GM12878 (cell line): ENCODE measurements around the gene DIS3L. TPM values are rescaled to one million over a fixed set of nuclear protein-coding genes. Genes with fewer than 3 reads are reported as not detected.

Experiments
- ATAC-seq: fragments of 200-7000 bp; cut with Tn5 transposase; 3 replicates; pipeline ENCODE4 v1.9.1; 2020; ENCODE audit warnings: mild to moderate bottlenecking, moderate library complexity
- BruUV-seq: library from RNA; stranded (reverse); fragments of 400-500 nt; replicated peaks from 2 replicates; lab custom pipeline; 2021; lab: Mats Ljungman, UMichigan
- CTCF ChIA-PET: fragments of 300-600 bp; sonication (Branson Sonifier 250); formaldehyde crosslinking; extraction: SDS; loops from one replicate; lab custom pipeline; 2021; ENCODE audit warnings: inconsistent platforms; lab: Yijun Ruan, JAX
- POLR2A ChIA-PET: fragments of 350-600 bp; formaldehyde crosslinking; extraction: SDS; loops from one replicate; lab custom pipeline; 2021; ENCODE audit warnings: inconsistent platforms; lab: Charles Lee
- RAD21 ChIA-PET: fragments of 300-600 bp; sonication (Branson Sonifier 250); formaldehyde crosslinking; loops from one replicate; lab custom pipeline; 2023; ENCODE audit warnings: antibody characterized with exemption; ENCODE audit not compliant: unreplicated experiment; lab: Charles Lee
- SMC1A ChIA-PET: fragments of 300-600 bp; sonication (Branson Sonifier 250); formaldehyde crosslinking; loops from one replicate; lab custom pipeline; 2023; ENCODE audit not compliant: unreplicated experiment, uncharacterized antibody; lab: Charles Lee
- DNase-seq: peaks from one replicate; pipeline ENCODE4 v3.0.0-alpha.2; 2011; ENCODE audit warnings: low read depth, low spot score
- FAIRE-seq: peaks from 3 replicates; lab custom pipeline; 2011; peaks lifted over from hg19 to GRCh38; lab: Jason Lieb, UNC
- H2AFZ ChIP-seq: 2 replicates; pipeline ENCODE4 v1.6.0; 2011; ENCODE audit warnings: low read depth, low read length, control low read depth; ENCODE audit not compliant: control insufficient read depth
- H3K27ac ChIP-seq: 2 replicates; pipeline ENCODE4 v1.5.1; 2011; ENCODE audit warnings: control low read depth; ENCODE audit not compliant: control insufficient read depth, insufficient read depth
- H3K27me3 ChIP-seq, 2 experiments: replicated peaks in 1 of 2; 2 replicates each; pipeline versions ENCODE4 v1.6.0 to v1.6.1; 2011; ENCODE audit warnings: low read length in 1 of 2; ENCODE audit not compliant: control insufficient read depth in 2 of 2, insufficient read depth in 2 of 2
- H3K36me3 ChIP-seq, 2 experiments: 2 replicates each; pipeline ENCODE4 v1.5.1; 2011; ENCODE audit warnings: low read length in 1 of 2; ENCODE audit not compliant: control insufficient read depth in 2 of 2, insufficient read depth in 2 of 2
- H3K4me1 ChIP-seq: 2 replicates; pipeline ENCODE4 v1.6.1; 2011; ENCODE audit warnings: mild to moderate bottlenecking, low read length, moderate library complexity, mixed read lengths; ENCODE audit not compliant: control insufficient read depth, insufficient read depth
- H3K4me2 ChIP-seq: 2 replicates; pipeline ENCODE4 v1.6.0; 2011; ENCODE audit warnings: control low read depth; ENCODE audit not compliant: control insufficient read depth, insufficient read depth
- H3K4me3 ChIP-seq: fragments of 200-600 bp; sonication (generic); 2 replicates; pipeline ENCODE4 v1.5.1; 2016
- H3K79me2 ChIP-seq: 2 replicates; pipeline ENCODE4 v1.6.0; 2011; ENCODE audit warnings: low read length; ENCODE audit not compliant: control insufficient read depth, insufficient read depth
- H3K9ac ChIP-seq: 2 replicates; pipeline ENCODE4 v1.8.0; 2011; ENCODE audit warnings: low read length, control low read depth, mixed read lengths; ENCODE audit not compliant: control insufficient read depth, insufficient read depth
- H3K9me3 ChIP-seq: replicated peaks from 3 replicates; pipeline ENCODE4 v1.5.1; 2011; ENCODE audit warnings: mild to moderate bottlenecking, low read length; ENCODE audit not compliant: control insufficient read depth, insufficient read depth
- H4K20me1 ChIP-seq: 2 replicates; pipeline ENCODE4 v1.6.0; 2011; ENCODE audit not compliant: control insufficient read depth, insufficient read depth
- CHD4 ChIP-seq: fragments of 200-600 bp; sonication (generic); IDR thresholded peaks from 2 replicates; pipeline ENCODE4 v1.6.1; 2016; ENCODE audit warnings: mild to moderate bottlenecking
- ESRRA ChIP-seq: IDR thresholded peaks from 2 replicates; pipeline ENCODE4 v1.6.1; 2012; ENCODE audit warnings: mild to moderate bottlenecking, low read length, improper control_type of control experiment
- GABPA ChIP-seq: IDR thresholded peaks from 2 replicates; pipeline ENCODE4 v1.6.1; 2014; ENCODE audit warnings: antibody characterized with exemption, low read depth, mild to moderate bottlenecking, inconsistent platforms
- MTA2 ChIP-seq: fragments of 450-650 bp; IDR thresholded peaks from 2 replicates; pipeline ENCODE4 v1.6.1; 2016; ENCODE audit warnings: low read depth, mild to moderate bottlenecking, moderate library complexity
- MYB ChIP-seq: fragments of 150-350 bp; IDR thresholded peaks from 2 replicates; pipeline ENCODE4 v1.6.1; 2014; ENCODE audit warnings: mild to moderate bottlenecking, low read depth, low read length, borderline replicate concordance
- NRF1 ChIP-seq: conservative IDR thresholded peaks from 2 replicates; pipeline ENCODE4 v1.6.1; 2011; ENCODE audit warnings: mild to moderate bottlenecking, low read depth, low read length, improper control_type of control experiment
- PML ChIP-seq: IDR thresholded peaks from 2 replicates; pipeline ENCODE4 v1.6.1; 2012; ENCODE audit warnings: low read length, inconsistent platforms
- STAT3 ChIP-seq: IDR thresholded peaks from 2 replicates; pipeline ENCODE4 v1.6.1; 2011; ENCODE audit warnings: low read depth, low read length, improper control_type of control experiment
- WGBS: methylation state at CpG from one replicate; pipeline ENCODE4 v1.1.6; 2016; ENCODE audit warnings: low lambda C conversion rate; ENCODE audit not compliant: insufficient replicate concordance, insufficient coverage; ENCODE audit errors: missing lambda C conversion rate; 5-methylcytosine and 5-hydroxymethylcytosine counted together
- in situ Hi-C: fragments of 300-500 bp; cut with MboI; formaldehyde crosslinking; loops from 9 replicates; pipeline ENCODE4 v1.14.3; 2018; ENCODE audit warnings: mixed read lengths
- intact Hi-C: fragments of 100-400 bp; cut with micrococcal nuclease; formaldehyde crosslinking; loops from one replicate; pipeline ENCODE4 v1.14.2; 2022; ENCODE audit not compliant: unreplicated experiment
- polyA plus RNA-seq, 11 experiments: library from polyadenylated mRNA; depleted of rRNA in 4 of 11; unstranded in 6 of 11; stranded (reverse) in 5 of 11; fragments of >200 nt; fragmentation: Nextera tagmentation in 4 of 11; fragmentation: Illumina TruSeq in 1 of 11; extraction: Ambion mirVana in 4 of 11; extraction: Trizol in 1 of 11; gene quantifications; 1 replicate in 1 of 11; 2 replicates in 10 of 11; pipeline versions ENCODE4 v1.2.1 to v1.2.3, GENCODE V29; 2011 to 2016; ENCODE audit warnings: inconsistent platforms in 2 of 11, missing spikeins in 2 of 11, low read depth in 1 of 11
- total RNA-seq, 4 experiments: library from RNA; depleted of rRNA in 3 of 4; stranded (reverse); fragments of >200 nt in 3 of 4; fragmentation: Illumina TruSeq in 1 of 4; extraction: Trizol in 1 of 4; gene quantifications; 2 replicates each; pipeline versions ENCODE4 v1.2.1 to v1.2.3, GENCODE V29; 2013 to 2021

Gene DIS3L
- total and polyA plus RNA-seq, 10 of the 15 experiments (the other 5 are each of a cell fraction or from before 2014, with no cell fraction given), result 7.6 to 33.7 (median 25.5) TPM

DNA sequence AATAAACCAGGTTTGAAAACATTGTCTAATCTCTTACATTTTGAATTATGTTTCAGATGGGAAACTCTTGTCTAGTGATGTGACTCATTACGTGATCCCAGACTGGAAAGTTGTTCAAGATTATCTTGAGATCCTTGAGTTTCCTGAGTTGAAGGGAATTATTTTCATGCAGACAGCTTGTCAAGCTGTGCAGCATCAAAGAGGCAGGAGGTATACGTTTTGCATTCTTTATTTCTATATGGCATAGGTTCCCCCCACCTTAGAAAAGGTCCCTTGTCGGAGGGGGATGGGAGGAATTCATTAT is 1.5 kb downstream of the DIS3L start:
- peak overlapping the region; percentile 31 for H2AFZ ChIP-seq
- no peaks in the 10 kb centered on the region for H3K27me3 ChIP-seq
- SMC1A ChIA-PET, result interaction anchor here (0.6 to 4.4 kb wide), 14 partner anchors 9 to 593 kb away, joined by 3 to 24 read pairs (median 4); partner anchors contain the start of genes MAP2K1, RAB11A and SNAPC5
- TF ChIP-seq GABPA, result no peak
- TF ChIP-seq MYB, result no peak
- TF ChIP-seq ESRRA, result no peak
- no peak for TF ChIP-seq PML
- TF ChIP-seq CHD4, result no peak
- no peak for TF ChIP-seq MTA2
- TF ChIP-seq STAT3, result no peak
- no peak for TF ChIP-seq NRF1
- no peaks in the 10 kb centered on the region for H4K20me1 ChIP-seq
- DNase-seq, result no peak
- intact Hi-C loops, result loop anchor here (5.0 kb wide), 1 partner anchor 202 kb away; the partner anchor contains the start of gene SNAPC5
- H3K9ac ChIP-seq, result peak overlapping the region; percentile 65
- no peaks in the 10 kb centered on the region for H3K9me3 ChIP-seq
- H3K27ac ChIP-seq, result peak overlapping the region; percentile 76
- peaks cover 0 to 3% of the 10 kb centered on the region in 2 experiments; a peak in 1 of 4 replicates for H3K36me3 ChIP-seq
- in situ Hi-C loops, result no loop called here
- peaks cover 28% of the 10 kb centered on the region for H3K79me2 ChIP-seq
- CTCF ChIA-PET, result interaction anchor here (0.6 to 9.7 kb wide), 6 partner anchors 61 to 432 kb away, joined by 3 to 103 read pairs (median 3); partner anchors contain the start of genes SNAPC5 and TIPIN
- H3K4me2 ChIP-seq, result peak overlapping the region; percentile 32
- ATAC-seq, result no peak
- no TSS peak for BruUV-seq
- 0% methylated on average over 3 of the region's 3 CpGs for WGBS
- H3K4me3 ChIP-seq, result peak overlapping the region; percentile 71
- peaks cover 3% of the 10 kb centered on the region; the same call in 1 of the 2 replicates for H3K4me1 ChIP-seq
- POLR2A ChIA-PET, result interaction anchor here (0.5 to 1.4 kb wide), 9 partner anchors 64 to 684 kb away, joined by 3 to 8 read pairs (median 3); partner anchors contain the start of genes INTS14, RAB11A, RPL4 and ZWILCH
- RAD21 ChIA-PET, result interaction anchor here (1.0 to 2.6 kb wide), 9 partner anchors 91 to 1366 kb away, joined by 3 to 20 read pairs (median 4); partner anchors contain the start of genes MAP2K1, RPL4, SNAPC5 and ZWILCH
- FAIRE-seq, result no peak
